Liver (tissue), 9 donors: ENCODE data around the gene VSIG10L2. TPM values are rescaled to one million over a fixed set of nuclear protein-coding genes. Genes with fewer than 3 reads are reported as not detected.

ENCODE experiments used
- DNase-seq: peaks from one replicate; pipeline ENCODE4 v3.0.0-alpha.2; 2017; ENCODE audit warnings: low spot score
- H3K27ac ChIP-seq, 2 donors: one replicate each; pipeline ENCODE4 v1.7.0; 2013; ENCODE audit warnings: inconsistent platforms in 2 of 2, low read length in 2 of 2, control low read depth in 1 of 2, low read depth in 1 of 2, mild to moderate bottlenecking in 1 of 2
- H3K27me3 ChIP-seq, 4 donors: one replicate each; pipeline versions ENCODE4 v1.6.1 to v1.7.0; 2013; ENCODE audit warnings: low read length in 3 of 4, inconsistent platforms in 1 of 4, mild to moderate bottlenecking in 1 of 4, moderate library complexity in 1 of 4; ENCODE audit not compliant: control insufficient read depth in 4 of 4, insufficient read depth in 4 of 4
- H3K36me3 ChIP-seq, 4 donors: one replicate each; pipeline versions ENCODE4 v1.6.1 to v1.7.0; 2013; ENCODE audit warnings: low read length in 3 of 4, mild to moderate bottlenecking in 3 of 4, low read depth in 1 of 4, moderate library complexity in 1 of 4; ENCODE audit not compliant: control insufficient read depth in 4 of 4, insufficient read depth in 3 of 4
- H3K4me1 ChIP-seq, 4 donors: one replicate each; pipeline versions ENCODE4 v1.6.1 to v1.7.0; 2013; ENCODE audit warnings: low read length in 3 of 4, mild to moderate bottlenecking in 3 of 4, moderate library complexity in 1 of 4; ENCODE audit not compliant: control insufficient read depth in 4 of 4, insufficient read depth in 4 of 4
- H3K4me3 ChIP-seq, 3 donors: one replicate each; pipeline versions ENCODE4 v1.6.1 to v1.7.0; 2013; ENCODE audit warnings: low read length in 3 of 3, control low read depth in 1 of 3, low read depth in 1 of 3, mild to moderate bottlenecking in 1 of 3
- H3K9ac ChIP-seq, 2 donors: one replicate each; pipeline ENCODE4 v1.7.0; 2013; ENCODE audit warnings: low read length in 2 of 2, mild to moderate bottlenecking in 2 of 2, moderate library complexity in 2 of 2, control low read depth in 1 of 2, low read depth in 1 of 2
- H3K9me3 ChIP-seq, 4 donors: one replicate each; pipeline versions ENCODE4 v1.6.1 to v1.7.0; 2013; ENCODE audit warnings: low read length in 3 of 4; ENCODE audit not compliant: control insufficient read depth in 4 of 4
- CTCF ChIP-seq: fragments of 150-350 bp; IDR thresholded peaks from 2 replicates; pipeline ENCODE4 v1.5.1; 2017; ENCODE audit warnings: improper control_type of control experiment, low read depth, low read length; ENCODE audit not compliant: missing input control
- EGR1 ChIP-seq, 2 donors: IDR thresholded peaks; 2 replicates each; pipeline ENCODE4 v1.6.1; 2016 to 2018; ENCODE audit warnings: antibody characterized with exemption in 2 of 2, low read depth in 2 of 2
- FOXA1 ChIP-seq: IDR thresholded peaks from 2 replicates; pipeline ENCODE4 v1.6.1; 2016; ENCODE audit warnings: antibody characterized with exemption
- GABPA ChIP-seq, 2 donors: IDR thresholded peaks in 1 of 2; conservative IDR thresholded peaks in 1 of 2; 2 replicates each; pipeline ENCODE4 v1.6.1; 2016; ENCODE audit warnings: antibody characterized with exemption in 2 of 2, mild to moderate bottlenecking in 1 of 2, moderate library complexity in 1 of 2
- HNF4A ChIP-seq, 2 donors: conservative IDR thresholded peaks; 2 replicates each; pipeline ENCODE4 v1.6.1; 2016; ENCODE audit warnings: antibody characterized with exemption in 2 of 2, mild to moderate bottlenecking in 2 of 2
- HNF4G ChIP-seq: IDR thresholded peaks from 2 replicates; pipeline ENCODE4 v1.6.1; 2016; ENCODE audit warnings: antibody characterized with exemption
- JUND ChIP-seq, 2 donors: IDR thresholded peaks; 2 replicates each; pipeline ENCODE4 v1.6.1; 2016; ENCODE audit warnings: antibody characterized with exemption in 2 of 2
- NR2F2 ChIP-seq: IDR thresholded peaks from 2 replicates; pipeline ENCODE4 v1.6.1; 2016; ENCODE audit warnings: antibody characterized with exemption
- RAD21 ChIP-seq, 2 donors: IDR thresholded peaks; 2 replicates each; pipeline ENCODE4 v1.6.1; 2016; ENCODE audit warnings: antibody characterized with exemption in 2 of 2, mild to moderate bottlenecking in 2 of 2
- REST ChIP-seq: IDR thresholded peaks from 2 replicates; pipeline ENCODE4 v1.6.1; 2016; ENCODE audit warnings: antibody characterized with exemption, mild to moderate bottlenecking
- RXRA ChIP-seq, 2 donors: IDR thresholded peaks; 2 replicates each; pipeline ENCODE4 v1.6.1; 2017 to 2018; ENCODE audit warnings: antibody characterized with exemption in 2 of 2, mild to moderate bottlenecking in 1 of 2
- SP1 ChIP-seq: IDR thresholded peaks from 2 replicates; pipeline ENCODE4 v1.6.1; 2018; ENCODE audit warnings: antibody characterized with exemption, mild to moderate bottlenecking
- TAF1 ChIP-seq: conservative IDR thresholded peaks from 2 replicates; pipeline ENCODE4 v1.6.1; 2016; ENCODE audit warnings: antibody characterized with exemption, mild to moderate bottlenecking
- YY1 ChIP-seq: IDR thresholded peaks from 2 replicates; pipeline ENCODE4 v1.6.1; 2016; ENCODE audit warnings: antibody characterized with exemption, mild to moderate bottlenecking
- WGBS: extraction: QIAGEN DNeasy Blood & Tissue Kit; methylation state at CpG from one replicate; pipeline ENCODE4 v1.1.7; 2013; 5-methylcytosine and 5-hydroxymethylcytosine counted together
- polyA plus RNA-seq, 2 donors: library from polyadenylated mRNA; stranded (reverse) in 1 of 2; unstranded in 1 of 2; fragments of 200-250 nt in 1 of 2; fragments of >200 nt in 1 of 2; fragmentation: Nextera tagmentation in 1 of 2; extraction: Ambion mirVana in 1 of 2; gene quantifications; one replicate each; pipeline versions ENCODE4 v1.2.1 to v1.2.3, GENCODE V29; 2013 to 2015
- total RNA-seq, 2 donors: library from RNA; depleted of rRNA; stranded (reverse); fragments of >200 nt; gene quantifications; one replicate each; pipeline ENCODE4 v1.2.3, GENCODE V29; 2014
- TF ChIP-seq, protein P1 (sequence below): IDR thresholded peaks from 2 replicates; pipeline ENCODE4 v1.6.1; 2016; ENCODE audit warnings: antibody characterized with exemption
- TF ChIP-seq, protein P2 (sequence below): IDR thresholded peaks from 2 replicates; pipeline ENCODE4 v1.6.1; 2016; ENCODE audit warnings: antibody characterized with exemption
- TF ChIP-seq, protein P3 (sequence below): IDR thresholded peaks from 2 replicates; pipeline ENCODE4 v1.6.1; 2016; ENCODE audit warnings: antibody characterized with exemption
- donor health status: healthy.
- donor health status: healthy.
- donor health status: healthy.
- donor health status: healthy.
- donor health status: healthy.

The VSIG10L2 gene
- total and polyA plus RNA-seq, 4 donors: not detected

DNA sequence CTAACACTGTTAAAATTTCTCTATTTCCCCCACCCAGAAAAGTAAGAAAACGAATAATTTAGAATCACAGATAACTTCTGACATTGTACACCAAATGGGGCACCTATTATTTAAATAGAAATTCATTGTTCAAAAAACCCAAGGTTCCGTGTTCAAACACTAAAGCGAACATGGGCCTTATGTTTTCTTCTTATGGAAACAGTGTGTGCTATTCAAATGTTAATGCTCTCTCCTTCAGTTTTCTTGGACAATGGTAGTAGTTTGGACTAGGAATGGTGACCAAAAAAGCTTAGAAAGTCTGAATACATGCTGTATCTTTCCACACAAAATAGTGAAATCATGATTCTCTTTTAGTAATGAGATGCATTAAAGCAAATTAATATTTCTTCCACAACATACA is 33.7 kb downstream of the VSIG10L2 start:
- H3K9me3 ChIP-seq: no peaks in the 10 kb centered on the region
- 89% methylated on average over 3 of the region's 3 CpGs for WGBS
- no peak overlapping the region for H3K9ac ChIP-seq
- no peak for DNase-seq
- no peaks in the 10 kb centered on the region for H3K27me3 ChIP-seq
- no peaks in the 10 kb centered on the region for H3K36me3 ChIP-seq
- no peak overlapping the region for H3K4me3 ChIP-seq
- no peak overlapping the region for H3K27ac ChIP-seq
- peaks cover 0 to 13% (median 6%) of the 10 kb centered on the region in 4 donors for H3K4me1 ChIP-seq
- TF ChIP-seq, protein P1, sequence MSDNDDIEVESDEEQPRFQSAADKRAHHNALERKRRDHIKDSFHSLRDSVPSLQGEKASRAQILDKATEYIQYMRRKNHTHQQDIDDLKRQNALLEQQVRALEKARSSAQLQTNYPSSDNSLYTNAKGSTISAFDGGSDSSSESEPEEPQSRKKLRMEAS: no peak
- TF ChIP-seq RXRA (IDR thresholded peaks at IDR 0.05) (no peak), YY1 (no peak), HNF4A (conservative IDR thresholded peaks at IDR 0.05) (no peak), JUND (IDR thresholded peaks at IDR 0.05) (no peak), HNF4G (no peak), NR2F2 (no peak), GABPA (IDR thresholded peaks at IDR 0.05 in 1 of 2, conservative IDR thresholded peaks at IDR 0.05 in 1 of 2) (no peak), CTCF (no peak), EGR1 (IDR thresholded peaks at IDR 0.05; ENCODE audit: low read depth in 2 of 2) (no peak), SP1 (no peak), RAD21 (IDR thresholded peaks at IDR 0.05) (no peak), FOXA1 (no peak), REST (no peak), TAF1 (no peak)
- TF ChIP-seq, protein P2, sequence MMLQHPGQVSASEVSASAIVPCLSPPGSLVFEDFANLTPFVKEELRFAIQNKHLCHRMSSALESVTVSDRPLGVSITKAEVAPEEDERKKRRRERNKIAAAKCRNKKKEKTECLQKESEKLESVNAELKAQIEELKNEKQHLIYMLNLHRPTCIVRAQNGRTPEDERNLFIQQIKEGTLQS: no peak
- TF ChIP-seq, protein P3, sequence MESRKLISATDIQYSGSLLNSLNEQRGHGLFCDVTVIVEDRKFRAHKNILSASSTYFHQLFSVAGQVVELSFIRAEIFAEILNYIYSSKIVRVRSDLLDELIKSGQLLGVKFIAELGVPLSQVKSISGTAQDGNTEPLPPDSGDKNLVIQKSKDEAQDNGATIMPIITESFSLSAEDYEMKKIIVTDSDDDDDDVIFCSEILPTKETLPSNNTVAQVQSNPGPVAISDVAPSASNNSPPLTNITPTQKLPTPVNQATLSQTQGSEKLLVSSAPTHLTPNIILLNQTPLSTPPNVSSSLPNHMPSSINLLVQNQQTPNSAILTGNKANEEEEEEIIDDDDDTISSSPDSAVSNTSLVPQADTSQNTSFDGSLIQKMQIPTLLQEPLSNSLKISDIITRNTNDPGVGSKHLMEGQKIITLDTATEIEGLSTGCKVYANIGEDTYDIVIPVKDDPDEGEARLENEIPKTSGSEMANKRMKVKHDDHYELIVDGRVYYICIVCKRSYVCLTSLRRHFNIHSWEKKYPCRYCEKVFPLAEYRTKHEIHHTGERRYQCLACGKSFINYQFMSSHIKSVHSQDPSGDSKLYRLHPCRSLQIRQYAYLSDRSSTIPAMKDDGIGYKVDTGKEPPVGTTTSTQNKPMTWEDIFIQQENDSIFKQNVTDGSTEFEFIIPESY: no peak

DNA sequence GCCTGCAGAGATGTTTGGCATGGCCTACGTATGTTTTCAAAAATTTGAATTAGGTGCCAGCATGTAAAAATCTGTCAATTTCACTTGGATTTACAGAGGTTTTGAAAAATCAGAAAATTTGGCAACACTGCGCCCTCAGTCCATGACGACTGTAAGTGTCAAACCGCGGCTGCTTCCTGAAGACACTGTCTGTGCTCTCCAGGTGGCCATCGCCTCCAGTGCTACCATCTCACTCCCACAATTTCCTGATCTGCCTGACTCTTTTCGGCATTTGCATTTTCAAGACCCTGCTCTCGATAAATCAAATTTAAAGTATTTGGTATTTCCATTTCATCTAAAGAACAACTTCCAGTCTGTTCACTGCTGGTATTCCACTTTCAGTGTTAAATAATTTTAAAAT is 34.6 kb downstream of the VSIG10L2 start:
- Histone ChIP-seq H3K36me3 (no peaks in the 10 kb centered on the region), H3K4me3 (no peak overlapping the region), H3K9me3 (no peaks in the 10 kb centered on the region), H3K9ac (no peak overlapping the region), H3K4me1 (peaks cover 0 to 13% (median 6%) of the 10 kb centered on the region in 4 donors), H3K27ac (no peak overlapping the region), H3K27me3 (no peaks in the 10 kb centered on the region)
- no peak for DNase-seq
- 85% methylated on average over 8 of the region's 8 CpGs for WGBS
- TF ChIP-seq RAD21 (IDR thresholded peaks at IDR 0.05) (no peak), REST (no peak), CTCF (no peak)
- TF ChIP-seq, protein P3: no peak
